C4-2B (cell line): ENCODE measurements around the gene PLA2G6.

Source experiments
- H3K27ac ChIP-seq: fragments of 450-650 bp; 2 replicates; pipeline ENCODE4 v1.5.1; 2017
- CTCF ChIP-seq: fragments of 450-650 bp; conservative IDR thresholded peaks from 2 replicates; pipeline ENCODE4 v1.5.1; 2017; ENCODE audit warnings: mild to moderate bottlenecking
- ZFX ChIP-seq: fragments of 450-650 bp; IDR thresholded peaks from 2 replicates; pipeline ENCODE4 v1.6.1; 2017

Gene PLA2G6

GRCh38 chr22:38075961-38076360 lies 105.7 kb downstream of the PLA2G6 start:
- no peak overlapping the region for H3K27ac ChIP-seq
- no peak for TF ChIP-seq CTCF
- no peak for TF ChIP-seq ZFX

GRCh38 chr22:38075105-38075825 lies 106.4 kb downstream of the PLA2G6 start:
- no peak overlapping the region for H3K27ac ChIP-seq
- TF ChIP-seq CTCF (no peak), ZFX (no peak)

- H3K27ac ChIP-seq: no peak overlapping the region
- no peak for TF ChIP-seq ZFX
- TF ChIP-seq CTCF: no peak
Observed at GRCh38 chr22:38074181-38075104, 107.2 kb downstream of the PLA2G6 start.

- TF ChIP-seq CTCF (no peak), ZFX (no peak)
Observed at GRCh38 chr22:38073150-38074130, 108.2 kb downstream of the PLA2G6 start.

GRCh38 chr22:38072322-38073149 lies 109.1 kb downstream of the PLA2G6 start:
- no peak overlapping the region for H3K27ac ChIP-seq
- TF ChIP-seq CTCF (no peak), ZFX (no peak)

More at GRCh38 chr22:38073150-38074130, 108.2 kb downstream of the PLA2G6 start:
- H3K27ac ChIP-seq: no peak overlapping the region
